ENCODE data around the gene ACVR1B. TPM values are rescaled to one million over a fixed set of nuclear protein-coding genes. Genes with fewer than 3 reads are reported as not detected.

The ACVR1B gene
- total and polyA plus RNA-seq, 2 donors (not counting 1 experiment from before 2014, with no cell fraction given), result 3.4 to 10.6 TPM

DNA sequence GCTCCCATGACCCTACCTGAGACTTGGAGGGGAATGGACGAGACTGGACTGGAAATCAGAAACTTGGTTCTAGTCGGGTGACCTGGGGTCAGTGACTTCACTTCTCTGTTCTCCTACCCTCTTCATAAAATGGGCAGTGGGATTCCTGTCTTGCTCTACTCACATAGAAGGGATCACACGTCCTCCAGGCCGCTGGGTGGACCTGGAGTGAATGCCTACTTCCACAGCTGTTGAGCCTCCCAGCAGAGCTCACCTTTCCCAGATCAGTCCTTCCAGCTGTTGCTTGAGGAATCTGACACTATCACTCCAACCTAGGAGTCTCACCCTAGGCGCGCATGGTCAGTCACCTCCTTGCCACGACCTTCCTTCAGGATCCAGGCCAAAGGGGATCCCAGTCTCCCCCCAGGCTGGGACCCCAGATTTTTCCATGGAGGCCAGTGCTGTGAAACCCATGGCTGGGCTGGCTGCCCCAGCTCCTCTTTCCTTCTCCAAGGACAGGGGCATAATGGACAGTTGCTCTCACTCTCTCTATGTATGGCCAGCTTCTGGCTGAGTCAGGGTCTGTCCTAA lies 43.6 kb upstream of the ACVR1B start:
- intact Hi-C loops (cut with micrococcal nuclease), result no loop called here
- Mint-ChIP-seq H3K4me1 (peaks cover 4% of the 10 kb centered on the region), H3K4me3 (no peak overlapping the region), H3K27me3 (peaks cover 46% of the 10 kb centered on the region), H3K27ac (no peak overlapping the region), H3K9me3 (ENCODE audit: insufficient read depth) (no peaks in the 10 kb centered on the region)
- H3K4me2 ChIP-seq (replicated peaks; ENCODE audit: low read depth, low read length, poor library complexity, severe bottlenecking), result peak overlapping the region; percentile 54
- no peaks in the 10 kb centered on the region for H4K20me1 ChIP-seq (ENCODE audit: control insufficient read depth, insufficient read depth, low read length, poor library complexity, severe bottlenecking)
- H3K9me3 ChIP-seq (ENCODE audit: control extremely low read depth in 1 of 3, control insufficient read depth in 2 of 3, insufficient read depth in 1 of 3, low read length in 2 of 3), result no peaks in the 10 kb centered on the region
- ATAC-seq (ENCODE audit: low read depth) (no peak), DNase-seq (no peak)
- ChIA-PET POLR2A (interaction anchor here (1.0 kb wide), 1 partner anchor 15 kb away, joined by 3 read pairs; no protein-coding TSS in a partner anchor), CTCF (interaction anchor here (2.0 kb wide), 1 partner anchor 15 kb away, joined by 7 read pairs; no protein-coding TSS in a partner anchor)
- no peak overlapping the region for H3K27ac ChIP-seq (ENCODE audit: low read length in 2 of 2)
- no peaks in the 10 kb centered on the region for H3K36me3 ChIP-seq (replicated peaks in 1 of 2; ENCODE audit: control extremely low read depth in 1 of 2, control insufficient read depth in 1 of 2, extremely low read depth in 1 of 2, insufficient read depth in 2 of 2, low read length in 1 of 2)
- H3K27me3 ChIP-seq (replicated peaks in 1 of 4; ENCODE audit: control extremely low read depth in 1 of 4, control insufficient read depth in 3 of 4, insufficient read depth in 4 of 4, low read length in 3 of 4), result peaks cover 0 to 23% (median 16%) of the 10 kb centered on the region in 4 experiments
- WGBS (ENCODE audit: insufficient coverage), result 91% methylated on average over 7 of the region's 7 CpGs
- peaks cover 0 to 10% of the 10 kb centered on the region in 2 donors for H3K4me1 ChIP-seq (ENCODE audit: control insufficient read depth in 2 of 2, insufficient read depth in 2 of 2, low read length in 2 of 2)
- no peak for TF ChIP-seq EZH2 (IDR thresholded peaks at IDR 0.05; ENCODE audit: borderline replicate concordance, insufficient read depth, low read depth, low read length, poor library complexity, severe bottlenecking)
- TF ChIP-seq, protein P1, sequence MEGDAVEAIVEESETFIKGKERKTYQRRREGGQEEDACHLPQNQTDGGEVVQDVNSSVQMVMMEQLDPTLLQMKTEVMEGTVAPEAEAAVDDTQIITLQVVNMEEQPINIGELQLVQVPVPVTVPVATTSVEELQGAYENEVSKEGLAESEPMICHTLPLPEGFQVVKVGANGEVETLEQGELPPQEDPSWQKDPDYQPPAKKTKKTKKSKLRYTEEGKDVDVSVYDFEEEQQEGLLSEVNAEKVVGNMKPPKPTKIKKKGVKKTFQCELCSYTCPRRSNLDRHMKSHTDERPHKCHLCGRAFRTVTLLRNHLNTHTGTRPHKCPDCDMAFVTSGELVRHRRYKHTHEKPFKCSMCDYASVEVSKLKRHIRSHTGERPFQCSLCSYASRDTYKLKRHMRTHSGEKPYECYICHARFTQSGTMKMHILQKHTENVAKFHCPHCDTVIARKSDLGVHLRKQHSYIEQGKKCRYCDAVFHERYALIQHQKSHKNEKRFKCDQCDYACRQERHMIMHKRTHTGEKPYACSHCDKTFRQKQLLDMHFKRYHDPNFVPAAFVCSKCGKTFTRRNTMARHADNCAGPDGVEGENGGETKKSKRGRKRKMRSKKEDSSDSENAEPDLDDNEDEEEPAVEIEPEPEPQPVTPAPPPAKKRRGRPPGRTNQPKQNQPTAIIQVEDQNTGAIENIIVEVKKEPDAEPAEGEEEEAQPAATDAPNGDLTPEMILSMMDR (IDR thresholded peaks at IDR 0.05), result no peak
- no peak overlapping the region for H3K9ac ChIP-seq (ENCODE audit: low read length)
- no peaks in the 10 kb centered on the region for H3K79me2 ChIP-seq (ENCODE audit: control insufficient read depth, insufficient read depth, low read length)
- no peak overlapping the region for H3K4me3 ChIP-seq (ENCODE audit: control extremely low read depth in 1 of 5, extremely low read depth in 1 of 5, insufficient read depth in 1 of 5, low read depth in 2 of 5, low read length in 4 of 5)
- H2AFZ ChIP-seq (ENCODE audit: insufficient read depth, low read depth, low read length, poor library complexity, severe bottlenecking), result no peak overlapping the region

DNA sequence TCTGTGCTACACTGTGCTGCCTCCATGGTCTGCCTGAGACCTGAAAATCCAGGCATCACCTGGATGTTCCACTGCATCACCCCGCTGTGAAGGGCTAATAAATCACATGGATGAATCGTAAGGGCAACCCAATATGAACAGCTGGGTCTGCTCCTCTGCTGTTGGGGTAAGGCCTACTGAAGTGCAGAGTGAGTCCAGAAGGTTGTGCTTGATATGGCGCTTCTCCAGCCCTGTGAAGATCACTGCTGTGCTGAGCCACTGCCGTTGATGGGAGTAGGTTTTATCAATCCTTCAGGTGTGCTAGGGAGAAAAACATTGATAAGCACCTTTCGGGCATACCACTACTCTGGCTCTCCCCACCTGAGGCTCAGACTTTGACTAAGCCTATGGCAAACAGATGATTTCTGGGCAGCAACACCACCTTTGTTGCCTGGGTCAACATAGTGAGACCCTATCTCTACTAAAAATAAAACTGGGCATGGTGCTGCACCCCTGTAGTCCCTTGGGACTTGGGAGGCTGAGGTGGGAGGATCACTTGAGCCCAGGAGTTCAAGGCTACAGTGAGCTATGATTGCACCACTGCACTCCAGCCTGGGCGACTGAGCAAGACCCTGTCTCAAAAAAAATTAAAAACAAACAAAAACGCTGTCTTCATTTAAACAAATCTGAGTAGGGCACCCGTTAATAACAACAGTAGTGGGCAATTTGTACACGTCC lies 42.5 kb upstream of the ACVR1B start:
- H3K9ac ChIP-seq (ENCODE audit: low read length), result no peak overlapping the region
- H3K9me3 Mint-ChIP-seq (ENCODE audit: insufficient read depth), result no peaks in the 10 kb centered on the region
- no peaks in the 10 kb centered on the region for H3K36me3 ChIP-seq (replicated peaks in 1 of 2; ENCODE audit: control extremely low read depth in 1 of 2, control insufficient read depth in 1 of 2, extremely low read depth in 1 of 2, insufficient read depth in 2 of 2, low read length in 1 of 2)
- WGBS (ENCODE audit: insufficient coverage), result 89% methylated on average over 6 of the region's 9 CpGs
- peaks cover 0 to 23% (median 16%) of the 10 kb centered on the region in 4 experiments for H3K27me3 ChIP-seq (replicated peaks in 1 of 4; ENCODE audit: control extremely low read depth in 1 of 4, control insufficient read depth in 3 of 4, insufficient read depth in 4 of 4, low read length in 3 of 4)
- no peak overlapping the region for H3K4me3 Mint-ChIP-seq
- peaks cover 0 to 10% of the 10 kb centered on the region in 2 donors for H3K4me1 ChIP-seq (ENCODE audit: control insufficient read depth in 2 of 2, insufficient read depth in 2 of 2, low read length in 2 of 2)
- no peak overlapping the region for H3K27ac Mint-ChIP-seq
- no peak for ATAC-seq (ENCODE audit: low read depth)
- H3K27ac ChIP-seq (ENCODE audit: low read length in 2 of 2), result no peak overlapping the region
- ChIA-PET POLR2A (no interaction called here), CTCF (interaction anchor here (2.0 kb wide), 1 partner anchor 14 kb away, joined by 7 read pairs; no protein-coding TSS in a partner anchor)
- H3K4me1 Mint-ChIP-seq, result peaks cover 4% of the 10 kb centered on the region
- no peak overlapping the region for H3K4me2 ChIP-seq (replicated peaks; ENCODE audit: low read depth, low read length, poor library complexity, severe bottlenecking)
- no peak for TF ChIP-seq EZH2 (IDR thresholded peaks at IDR 0.05; ENCODE audit: borderline replicate concordance, insufficient read depth, low read depth, low read length, poor library complexity, severe bottlenecking)
- TF ChIP-seq, protein P1 (IDR thresholded peaks at IDR 0.05), result no peak
- H2AFZ ChIP-seq (ENCODE audit: insufficient read depth, low read depth, low read length, poor library complexity, severe bottlenecking), result no peak overlapping the region
- no peaks in the 10 kb centered on the region for H3K9me3 ChIP-seq (ENCODE audit: control extremely low read depth in 1 of 3, control insufficient read depth in 2 of 3, insufficient read depth in 1 of 3, low read length in 2 of 3)
- no peaks in the 10 kb centered on the region for H3K79me2 ChIP-seq (ENCODE audit: control insufficient read depth, insufficient read depth, low read length)
- DNase-seq, result no peak
- H4K20me1 ChIP-seq (ENCODE audit: control insufficient read depth, insufficient read depth, low read length, poor library complexity, severe bottlenecking), result no peaks in the 10 kb centered on the region
- no peak overlapping the region for H3K4me3 ChIP-seq (ENCODE audit: control extremely low read depth in 1 of 5, extremely low read depth in 1 of 5, insufficient read depth in 1 of 5, low read depth in 2 of 5, low read length in 4 of 5)
- intact Hi-C loops (cut with micrococcal nuclease), result no loop called here
- H3K27me3 Mint-ChIP-seq, result peaks cover 46% of the 10 kb centered on the region

All from B cell (primary cell).